Anterior cingulate cortex (tissue), 58 donors: ENCODE results near the gene IRF8.
A peak's percentile ranks its signal among the peaks of the same experiment; 100 is the strongest.
"Not testable (repeated sequence)": the region's sequence is repeated elsewhere in the genome, so short reads cannot be mapped to it uniquely, and the experiment has no call there.

Source experiments
- DNase-seq, 58 donors: peaks; one replicate each; lab custom pipeline; 2025; lab: John Stamatoyannopoulos, UW

IRF8 gene

DNA sequence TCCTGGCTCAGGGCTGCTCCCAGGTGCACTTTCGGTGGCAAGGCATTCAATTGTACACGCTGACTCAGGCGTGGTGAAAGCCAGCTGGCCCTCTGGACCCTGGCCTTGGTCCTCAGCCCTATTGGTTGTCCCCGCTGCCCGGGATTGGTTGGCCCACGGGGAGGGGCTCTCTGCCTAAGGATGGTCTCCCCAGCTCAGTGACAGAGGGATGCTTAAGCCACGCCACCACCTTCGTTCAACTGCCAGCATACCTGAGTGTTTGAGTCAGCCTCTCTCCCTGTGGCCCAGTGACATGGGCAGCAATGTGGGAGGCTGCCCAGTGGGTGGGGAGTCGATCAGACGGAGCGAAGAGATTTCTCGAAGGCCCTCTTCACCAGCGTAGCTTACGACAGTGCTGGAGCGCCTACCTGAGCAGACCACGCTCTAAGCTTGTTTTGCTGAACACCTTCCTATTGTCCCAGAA lies 30.3 kb downstream of the IRF8 start:
- DNase-seq, result peak in 1 of 58 donors; percentile 37

DNA sequence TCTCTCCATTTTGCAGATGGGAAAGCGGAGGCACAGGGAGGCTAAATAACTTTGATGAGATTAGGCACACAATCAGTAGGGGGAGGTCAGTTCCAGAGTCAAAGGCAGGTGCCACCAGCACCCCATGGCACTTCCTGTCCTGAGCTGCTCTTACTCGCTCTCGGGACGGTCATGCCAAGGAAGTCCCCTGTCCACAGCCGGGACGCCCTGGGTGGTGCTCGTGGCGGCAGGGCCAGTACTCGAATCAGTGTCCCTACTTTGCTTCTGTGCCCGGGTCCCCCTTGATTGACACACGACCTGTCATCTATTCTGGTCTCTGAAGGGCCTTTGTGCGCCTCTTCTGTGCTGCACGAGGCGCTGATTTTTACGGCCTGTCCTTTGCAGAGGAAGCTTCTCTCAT lies 31.3 kb downstream of the IRF8 start:
- no peak for DNase-seq

DNA sequence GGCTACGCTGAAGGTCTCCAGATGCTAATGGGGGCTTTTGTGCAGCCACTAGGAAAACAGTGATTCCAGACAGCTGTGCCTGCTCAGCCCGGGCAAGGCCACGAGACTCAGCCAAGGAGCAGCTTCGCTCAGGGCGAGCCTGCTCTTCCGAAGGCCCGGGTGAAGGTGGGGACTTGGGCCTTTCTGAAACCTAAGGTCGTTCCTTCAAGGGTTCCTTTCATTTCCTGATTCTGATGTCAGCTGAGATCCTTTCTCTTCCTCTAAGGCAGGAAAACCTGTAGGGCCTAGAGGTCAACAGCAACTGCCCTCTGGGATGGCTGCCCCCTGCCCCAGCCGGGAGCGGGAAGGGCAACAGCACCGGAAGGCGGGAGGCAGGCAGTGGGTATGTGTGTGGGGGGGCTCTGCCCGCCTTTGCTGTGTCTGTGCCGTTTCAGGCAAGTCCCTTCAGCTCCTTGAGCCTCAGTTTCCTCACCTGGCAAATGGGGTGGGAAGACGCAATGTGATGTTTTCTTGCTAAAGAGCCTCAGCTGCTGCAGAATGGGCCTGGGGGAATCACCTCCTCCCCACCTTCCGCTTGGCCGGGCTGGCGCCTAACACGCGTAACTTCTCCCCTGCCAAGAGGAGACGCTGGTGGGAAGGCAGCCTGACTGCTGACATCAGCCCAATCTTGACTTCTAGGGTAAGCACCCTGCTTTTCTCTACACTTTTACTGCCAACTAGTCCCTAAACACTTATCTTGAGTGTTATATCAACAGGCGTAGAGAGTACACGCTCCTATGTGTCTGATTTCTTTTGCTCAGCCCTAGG lies 32.8 kb downstream of the IRF8 start:
- no peak for DNase-seq

DNA sequence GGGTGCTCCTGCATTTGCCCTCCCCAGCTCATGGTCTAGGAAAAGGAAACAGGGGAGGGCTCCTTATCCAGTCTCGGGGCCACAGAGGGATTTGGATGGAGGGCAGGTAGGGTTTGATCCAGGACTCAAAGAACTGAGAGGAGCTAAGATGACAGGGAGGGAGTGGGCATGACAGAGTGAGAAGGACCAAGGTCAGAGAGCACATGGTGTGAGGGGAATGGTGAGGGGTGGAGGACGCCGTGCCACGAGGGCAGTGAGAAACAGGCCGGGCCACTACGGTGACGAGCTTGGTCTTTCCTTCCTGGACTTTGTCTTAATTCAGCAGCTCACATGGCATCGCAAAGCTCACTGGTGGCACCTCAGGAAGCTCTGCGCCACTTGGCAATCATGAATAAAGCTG lies 35.2 kb downstream of the IRF8 start:
- no peak for DNase-seq

- DNase-seq, result no peak
These were observed 36.5 kb downstream of the IRF8 start for GRCh38 chr16:85935391-85935973.

- peak in 4 of 58 donors; percentile 6 to 23 (median 10) for DNase-seq
These were observed 37.2 kb downstream of the IRF8 start for GRCh38 chr16:85935974-85936760.

DNA sequence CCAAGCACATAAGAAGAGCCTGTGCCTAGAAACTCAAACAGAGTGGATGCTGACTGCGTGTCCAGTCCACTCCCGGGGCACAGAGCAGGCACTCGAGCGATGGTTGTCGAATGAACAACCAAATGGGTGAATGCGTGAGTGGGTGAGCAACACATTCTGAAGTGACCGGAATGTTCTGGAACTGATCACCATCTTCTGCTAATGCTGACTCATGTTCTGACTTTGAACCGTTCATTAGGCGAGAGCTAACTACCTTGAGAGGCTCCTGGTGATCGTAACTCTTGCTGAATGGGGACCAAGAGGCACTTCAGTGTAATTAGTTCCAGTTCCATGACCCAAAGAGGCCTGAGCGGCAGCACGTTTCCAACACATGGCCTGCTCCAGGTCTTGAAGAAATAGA lies 37.9 kb downstream of the IRF8 start:
- no peak for DNase-seq

DNA sequence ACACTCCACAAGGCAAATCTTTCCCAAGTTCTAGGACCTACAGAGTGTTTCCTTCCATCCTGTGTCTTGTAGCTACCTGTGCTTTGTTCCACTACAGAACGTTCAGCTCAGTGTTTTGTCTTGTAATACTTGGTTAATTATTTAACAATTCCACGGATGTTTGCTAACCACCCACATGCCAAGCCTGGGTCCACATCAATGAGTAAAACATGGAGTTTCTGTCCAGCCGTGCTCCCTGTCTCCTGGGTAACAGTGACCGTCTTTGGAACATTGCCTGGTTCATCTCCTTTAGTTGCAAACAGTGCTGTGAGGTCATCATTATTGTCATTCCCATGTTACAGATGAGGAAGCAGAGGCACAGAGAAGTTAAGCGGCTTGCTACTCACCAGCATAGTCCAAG lies 41.3 kb downstream of the IRF8 start:
- DNase-seq, result no peak

GRCh38 chr16:85941863-85942644 lies 43.1 kb downstream of the IRF8 start:
- no peak for DNase-seq

- DNase-seq, result not testable (repeated sequence)
These were observed 43.7 kb downstream of the IRF8 start for GRCh38 chr16:85942659-85943058.

DNA sequence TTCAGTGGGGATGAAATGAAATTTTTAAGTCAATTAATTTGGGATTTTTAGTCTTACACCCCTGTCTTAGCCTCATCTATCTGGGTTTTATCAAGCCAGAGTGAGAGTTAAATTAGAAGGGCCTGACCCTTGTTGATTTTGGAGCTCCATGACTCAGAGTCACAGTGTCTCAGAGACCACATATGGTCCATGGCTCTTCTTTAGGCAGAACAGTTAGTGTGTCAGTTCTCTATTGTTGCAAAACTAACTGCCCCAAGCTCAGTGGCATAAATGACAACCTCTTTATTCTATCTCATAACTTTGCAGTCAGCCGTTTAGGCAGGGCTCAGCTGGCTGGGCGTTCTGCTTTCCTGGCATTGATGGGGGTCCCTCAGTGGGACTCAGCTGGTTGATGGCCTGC lies 44.7 kb downstream of the IRF8 start:
- no peak for DNase-seq

GRCh38 chr16:85944572-85945423 lies 45.8 kb downstream of the IRF8 start:
- DNase-seq, result no peak

DNA sequence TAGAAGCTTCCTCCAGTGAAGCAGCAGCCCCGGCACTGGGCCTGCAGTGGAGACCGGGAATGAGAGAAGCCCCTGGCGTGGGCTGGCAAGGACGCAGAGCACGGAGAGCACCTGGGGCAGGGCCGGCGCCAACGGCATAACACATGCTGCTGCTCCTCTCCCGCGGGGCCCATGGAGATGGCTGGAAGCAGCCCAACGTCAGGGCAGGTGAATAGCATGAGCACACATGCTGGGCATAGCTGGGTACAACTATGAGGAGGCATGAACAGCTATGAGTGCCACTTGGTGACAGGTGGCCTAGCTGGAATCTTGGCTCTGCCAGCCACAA lies 46.4 kb downstream of the IRF8 start:
- DNase-seq, result peak in 3 of 58 donors; percentile 4 to 12 (median 9)

DNA sequence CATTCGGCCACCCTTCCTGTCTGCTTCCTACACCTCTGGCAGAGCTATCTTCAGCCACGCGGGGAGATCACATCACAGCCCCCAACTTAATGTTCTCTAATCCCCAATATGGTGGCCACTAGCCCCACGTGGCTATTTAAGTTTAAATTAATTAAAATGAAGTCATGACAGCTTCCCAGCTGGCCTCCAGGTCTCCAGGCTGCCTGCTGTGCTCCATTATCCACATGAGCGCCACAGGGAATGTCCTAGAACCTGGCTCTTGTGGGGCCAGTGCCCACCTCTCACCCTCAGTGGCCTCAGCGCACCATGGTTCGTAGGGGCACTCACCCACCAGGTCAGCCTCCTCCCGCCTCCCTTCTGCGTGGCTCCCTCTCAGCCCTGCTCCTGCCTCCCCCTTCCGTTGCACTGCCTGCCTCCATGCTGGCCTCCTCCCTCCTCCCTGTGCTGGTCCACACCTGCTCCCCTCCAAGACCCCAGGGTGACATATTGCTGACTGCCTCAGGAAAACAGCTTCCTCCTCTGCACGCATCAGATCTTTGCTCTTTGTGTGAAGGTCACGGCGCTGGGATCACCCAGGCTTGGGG lies 47.7 kb downstream of the IRF8 start:
- DNase-seq, result no peak

DNA sequence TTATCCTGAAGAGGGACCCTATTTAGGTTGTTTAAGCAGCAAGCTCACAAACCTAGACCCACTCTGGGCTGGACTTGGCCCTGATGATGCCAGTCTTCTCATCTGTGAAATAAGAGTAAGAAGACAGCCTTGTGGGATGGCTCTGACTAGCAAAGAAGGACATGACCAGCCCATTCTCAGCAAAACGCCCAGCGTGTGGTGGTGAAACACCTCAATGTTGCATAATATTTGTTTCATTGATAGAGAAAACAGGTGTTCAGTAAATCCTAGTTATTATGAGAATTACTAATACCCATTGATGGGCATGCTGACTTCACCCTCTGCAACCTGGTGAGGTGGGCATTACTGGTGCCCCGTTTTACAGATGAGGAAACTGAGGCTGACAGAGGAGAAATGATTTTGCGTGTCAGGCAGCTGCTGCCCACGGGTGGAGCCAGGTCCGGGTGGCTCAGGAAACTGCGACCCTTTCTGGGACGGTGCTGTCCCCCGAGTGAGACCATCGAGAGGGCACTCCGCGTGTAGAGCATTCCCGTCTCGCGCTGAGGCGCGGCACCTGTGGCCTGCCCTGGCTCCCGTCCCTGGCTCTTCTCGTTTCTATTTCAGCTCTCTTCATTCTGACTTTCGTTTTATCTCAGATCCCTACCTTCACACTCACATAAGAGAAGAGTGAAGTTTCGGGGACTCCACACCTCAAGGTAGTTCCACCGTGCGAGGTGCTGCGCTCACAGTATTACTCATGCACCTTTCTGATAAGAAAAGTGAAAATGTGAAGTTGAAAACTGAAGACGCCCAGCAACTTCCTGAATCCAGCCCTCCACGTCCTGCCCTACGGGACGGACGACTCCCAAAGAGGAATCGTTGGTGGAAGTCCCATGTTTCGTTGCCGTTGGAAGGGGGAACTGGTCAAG lies 48.5 kb downstream of the IRF8 start:
- DNase-seq, result no peak

- no peak for DNase-seq
These were observed 49.2 kb downstream of the IRF8 start for GRCh38 chr16:85948138-85948509.

DNA sequence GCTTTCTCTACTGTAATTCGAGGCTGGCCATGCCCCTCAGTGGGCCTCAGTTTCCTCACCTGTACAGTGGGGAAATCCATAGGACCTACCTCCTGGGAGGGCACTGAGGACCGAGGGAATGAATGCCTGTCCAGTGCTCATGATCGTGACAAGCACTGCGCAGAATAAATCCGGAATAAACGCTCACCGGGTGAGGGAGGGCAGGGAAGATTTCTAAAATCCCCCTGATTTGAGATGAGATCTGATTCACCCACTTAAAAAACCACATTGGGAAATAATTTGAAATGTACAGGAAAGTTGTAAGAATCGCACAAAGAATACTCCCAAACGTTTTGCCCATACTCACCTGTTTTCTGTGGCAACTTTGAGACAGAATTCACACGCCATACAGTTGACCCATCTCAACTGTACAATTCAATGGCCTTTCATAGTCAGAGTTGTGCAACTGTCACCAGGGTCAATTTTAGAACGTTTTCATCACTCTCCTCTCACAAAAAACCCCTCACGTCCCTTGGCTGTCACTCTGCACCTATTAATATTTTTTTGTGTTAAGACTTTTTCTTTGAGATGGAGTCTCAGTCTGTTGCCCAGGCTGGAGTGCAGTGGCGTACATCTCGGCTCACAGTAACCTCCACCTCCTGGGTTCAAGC lies 49.8 kb downstream of the IRF8 start:
- no peak for DNase-seq
